Activated B cell treated with CpG ODN at 0.5 μM for 24 hours (primary cell): Measurements from ENCODE around the gene RPL38. TPM values are rescaled to one million over a fixed set of nuclear protein-coding genes. Genes with fewer than 3 reads are reported as not detected.

Source experiments
- ATAC-seq: fragments of 200-7000 bp; cut with Tn5 transposase; one replicate; pipeline ENCODE4 v1.10.0; 2021; ENCODE audit warnings: low read depth, mild to moderate bottlenecking, moderate library complexity
- CTCF ChIA-PET: fragments of 350-600 bp; sonication (Branson Sonifier 250); formaldehyde crosslinking; loops from one replicate; lab custom pipeline; 2021; ENCODE audit warnings: antibody characterized with exemption; lab: Charles Lee
- POLR2A ChIA-PET: fragments of 350-600 bp; sonication (Branson Sonifier 250); formaldehyde crosslinking; loops from one replicate; lab custom pipeline; 2021; ENCODE audit warnings: antibody characterized with exemption; lab: Charles Lee
- DNase-seq: peaks from one replicate; pipeline ENCODE4 v3.0.0; 2022
- H3K27ac Mint-ChIP-seq: one replicate; pipeline ENCODE4 v1.8.0; 2020; ENCODE audit warnings: mixed read lengths
- H3K27me3 Mint-ChIP-seq: one replicate; pipeline ENCODE4 v1.8.0; 2021; ENCODE audit warnings: mixed read lengths
- H3K36me3 Mint-ChIP-seq: one replicate; pipeline ENCODE4 v1.8.0; 2021; ENCODE audit warnings: low read depth, mixed read lengths
- H3K4me1 Mint-ChIP-seq: one replicate; pipeline ENCODE4 v1.8.0; 2021; ENCODE audit warnings: mixed read lengths
- H3K4me3 Mint-ChIP-seq: one replicate; pipeline ENCODE4 v1.8.0; 2020; ENCODE audit warnings: mild to moderate bottlenecking, mixed read lengths
- H3K9me3 Mint-ChIP-seq: one replicate; pipeline ENCODE4 v1.8.0; 2020; ENCODE audit warnings: mixed read lengths
- CTCF ChIP-seq: fragments of 200-600 bp; IDR thresholded peaks from one replicate; pipeline ENCODE4 v1.8.0; 2022; ENCODE audit warnings: antibody characterized with exemption, mild to moderate bottlenecking
- intact Hi-C: fragments of 100-400 bp; cut with micrococcal nuclease; formaldehyde crosslinking; loops from one replicate; pipeline ENCODE4 v1.15.1; 2024
- total RNA-seq: library from RNA; stranded (reverse); gene quantifications from 2 replicates; pipeline ENCODE4 v1.2.3, GENCODE V29; 2022

RPL38 gene
- total RNA-seq, 1 donor from 2014 or later = 1,330 TPM

GRCh38 chr17:74196541-74197317, 6.7 kb upstream of the RPL38 start:
- TF ChIP-seq CTCF = no peak
- intact Hi-C loops = no loop called here
- Mint-ChIP-seq H3K4me3 (no peak overlapping the region), H3K27ac (no peak overlapping the region), H3K9me3 (no peaks in the 10 kb centered on the region), H3K36me3 (no peaks in the 10 kb centered on the region), H3K4me1 (peaks cover 9% of the 10 kb centered on the region), H3K27me3 (peaks cover 52% of the 10 kb centered on the region)
- POLR2A ChIA-PET = no interaction called here
- DNase-seq (no peak), ATAC-seq (no peak)
- CTCF ChIA-PET = no interaction called here

GRCh38 chr17:74197801-74198200, 5.7 kb upstream of the RPL38 start:
- DNase-seq (no peak), ATAC-seq (no peak)
- intact Hi-C loops = no loop called here
- Mint-ChIP-seq H3K4me1 (peaks cover 9% of the 10 kb centered on the region), H3K36me3 (no peaks in the 10 kb centered on the region), H3K27me3 (peaks cover 53% of the 10 kb centered on the region), H3K4me3 (no peak overlapping the region), H3K9me3 (no peaks in the 10 kb centered on the region), H3K27ac (no peak overlapping the region)
- TF ChIP-seq CTCF = no peak
- POLR2A ChIA-PET = no interaction called here
- CTCF ChIA-PET = no interaction called here

GRCh38 chr17:74198694-74199093, 4.8 kb upstream of the RPL38 start:
- Mint-ChIP-seq H3K4me1 (peaks cover 16% of the 10 kb centered on the region), H3K27me3 (peaks cover 44% of the 10 kb centered on the region), H3K36me3 (peaks cover 4% of the 10 kb centered on the region), H3K27ac (no peak overlapping the region), H3K9me3 (no peaks in the 10 kb centered on the region), H3K4me3 (no peak overlapping the region)
- ChIA-PET POLR2A (no interaction called here), CTCF (interaction anchor here (1.5 kb wide), 1 partner anchor 769 kb away, joined by 4 read pairs; no protein-coding TSS in a partner anchor)
- no peak for TF ChIP-seq CTCF
- ATAC-seq = no peak
- intact Hi-C loops = no loop called here
- no peak for DNase-seq

GRCh38 chr17:74199306-74200092, 4.0 kb upstream of the RPL38 start:
- ATAC-seq (peak; percentile 32), DNase-seq (peak; percentile 52)
- peaks cover 41% of the 10 kb centered on the region for H3K27me3 Mint-ChIP-seq
- H3K4me3 Mint-ChIP-seq = peak overlapping the region; percentile 47
- POLR2A ChIA-PET = no interaction called here
- no peaks in the 10 kb centered on the region for H3K9me3 Mint-ChIP-seq
- TF ChIP-seq CTCF = peak; percentile 78
- H3K4me1 Mint-ChIP-seq = peaks cover 16% of the 10 kb centered on the region
- CTCF ChIA-PET = interaction anchor here (0.6 to 1.5 kb wide), 5 partner anchors 8 to 770 kb away, joined by 3 to 4 read pairs (median 3); no protein-coding TSS in a partner anchor
- intact Hi-C loops = loop anchor here (5.0 to 10.0 kb wide), 3 partner anchors 555 to 1007 kb away; partner anchors contain the start of genes CDC42EP4, COG1 and SDK2
- peaks cover 4% of the 10 kb centered on the region for H3K36me3 Mint-ChIP-seq
- H3K27ac Mint-ChIP-seq = no peak overlapping the region

GRCh38 chr17:74200112-74200511, 3.4 kb upstream of the RPL38 start:
- Mint-ChIP-seq H3K4me1 (peaks cover 22% of the 10 kb centered on the region), H3K4me3 (no peak overlapping the region), H3K9me3 (no peaks in the 10 kb centered on the region), H3K36me3 (peaks cover 8% of the 10 kb centered on the region), H3K27me3 (peaks cover 36% of the 10 kb centered on the region), H3K27ac (no peak overlapping the region)
- no peak for TF ChIP-seq CTCF
- ChIA-PET POLR2A (no interaction called here), CTCF (interaction anchor here (0.6 to 1.5 kb wide), 5 partner anchors 9 to 771 kb away, joined by 3 to 4 read pairs (median 3); no protein-coding TSS in a partner anchor)
- DNase-seq (no peak), ATAC-seq (no peak)
- intact Hi-C loops = loop anchor here (5.0 to 10.0 kb wide), 3 partner anchors 555 to 1008 kb away; partner anchors contain the start of genes CDC42EP4, COG1 and SDK2
